ENCODE results near the gene SNX5. TPM values are rescaled to one million over a fixed set of nuclear protein-coding genes. Genes with fewer than 3 reads are reported as not detected.

Gene SNX5
- total RNA-seq, 2 experiments from 2014 or later: 58.3 to 60.3 TPM

GRCh38 chr20:17956099-17956685 is 12.4 kb downstream of the SNX5 start:
- DNase-seq (no peak), ATAC-seq (ENCODE audit: poor library complexity) (no peak)
- no peak for TF ChIP-seq CTCF (IDR thresholded peaks at IDR 0.05)
- CTCF ChIA-PET: interaction anchor here (0.7 to 2.6 kb wide), 4 partner anchors 12 to 424 kb away, joined by 3 to 13 read pairs (median 4); partner anchors contain the start of genes MGME1 and SNX5
- Mint-ChIP-seq H3K27me3 (no peaks in the 10 kb centered on the region), H3K9me3 (no peaks in the 10 kb centered on the region), H3K36me3 (ENCODE audit: low read depth) (peaks cover 72% of the 10 kb centered on the region), H3K4me3 (no peak overlapping the region), H3K27ac (peak overlapping the region; percentile 47), H3K4me1 (ENCODE audit: low read depth) (peaks cover 51% of the 10 kb centered on the region)
- no peak overlapping the region for H3K4me3 ChIP-seq (ENCODE audit: low read length)
- H3K4me1 ChIP-seq (ENCODE audit: insufficient read depth, low read length): peaks cover 40% of the 10 kb centered on the region
- peaks cover 55% of the 10 kb centered on the region for H3K36me3 ChIP-seq (ENCODE audit: insufficient read depth, low read length)
- no peaks in the 10 kb centered on the region for H3K27me3 ChIP-seq (ENCODE audit: control insufficient read depth in 1 of 2, insufficient read depth in 2 of 2, low read length in 2 of 2)
- no peaks in the 10 kb centered on the region for H3K9me3 ChIP-seq (ENCODE audit: control insufficient read depth in 1 of 2, insufficient read depth in 1 of 2, low read length in 2 of 2)
- no peak overlapping the region for H3K27ac ChIP-seq (ENCODE audit: low read depth in 1 of 2, low read length in 2 of 2)
- POLR2A ChIA-PET: interaction anchor here (1.0 to 1.4 kb wide), 2 partner anchors 7 to 9 kb away, joined by 4 read pairs; no protein-coding TSS in a partner anchor
- intact Hi-C loops (cut with DNase I, micrococcal nuclease): loop anchor here in 1 of 2 experiments (5.0 kb wide), 1 partner anchor 41 kb away; no protein-coding TSS in a partner anchor

- Mint-ChIP-seq H3K27ac (peak overlapping the region; percentile 47), H3K9me3 (no peaks in the 10 kb centered on the region), H3K4me3 (no peak overlapping the region), H3K36me3 (ENCODE audit: low read depth) (peaks cover 81% of the 10 kb centered on the region), H3K4me1 (ENCODE audit: low read depth) (peaks cover 46% of the 10 kb centered on the region), H3K27me3 (no peaks in the 10 kb centered on the region)
- CTCF ChIA-PET: interaction anchor here (1.2 to 2.6 kb wide), 3 partner anchors 12 to 418 kb away, joined by 3 to 13 read pairs (median 3); partner anchors contain the start of genes MGME1 and SNX5
- ATAC-seq (ENCODE audit: poor library complexity) (no peak), DNase-seq (no peak)
- POLR2A ChIA-PET: interaction anchor here (1.4 kb wide), 1 partner anchor 8 kb away, joined by 4 read pairs; no protein-coding TSS in a partner anchor
- no peak overlapping the region for H3K4me3 ChIP-seq (ENCODE audit: low read length)
- H3K9me3 ChIP-seq (ENCODE audit: control insufficient read depth in 1 of 2, insufficient read depth in 1 of 2, low read length in 2 of 2): no peaks in the 10 kb centered on the region
- peaks cover 31% of the 10 kb centered on the region for H3K4me1 ChIP-seq (ENCODE audit: insufficient read depth, low read length)
- intact Hi-C loops (cut with DNase I, micrococcal nuclease): loop anchor here in 1 of 2 experiments (5.0 kb wide), 1 partner anchor 42 kb away; no protein-coding TSS in a partner anchor
- H3K36me3 ChIP-seq (ENCODE audit: insufficient read depth, low read length): peaks cover 64% of the 10 kb centered on the region
- no peak overlapping the region for H3K27ac ChIP-seq (ENCODE audit: low read depth in 1 of 2, low read length in 2 of 2)
- no peak for TF ChIP-seq CTCF (IDR thresholded peaks at IDR 0.05)
- no peaks in the 10 kb centered on the region for H3K27me3 ChIP-seq (ENCODE audit: control insufficient read depth in 1 of 2, insufficient read depth in 2 of 2, low read length in 2 of 2)
Observed at GRCh38 chr20:17955302-17955701, 13.3 kb downstream of the SNX5 start.

GRCh38 chr20:17953935-17954334 is 14.7 kb downstream of the SNX5 start:
- Histone ChIP-seq H3K9me3 (ENCODE audit: control insufficient read depth in 1 of 2, insufficient read depth in 1 of 2, low read length in 2 of 2) (no peaks in the 10 kb centered on the region), H3K27ac (ENCODE audit: low read depth in 1 of 2, low read length in 2 of 2) (no peak overlapping the region), H3K4me1 (ENCODE audit: insufficient read depth, low read length) (peaks cover 17% of the 10 kb centered on the region), H3K36me3 (ENCODE audit: insufficient read depth, low read length) (peaks cover 77% of the 10 kb centered on the region), H3K27me3 (ENCODE audit: control insufficient read depth in 1 of 2, insufficient read depth in 2 of 2, low read length in 2 of 2) (no peaks in the 10 kb centered on the region), H3K4me3 (ENCODE audit: low read length) (no peak overlapping the region)
- TF ChIP-seq CTCF (IDR thresholded peaks at IDR 0.05): no peak
- POLR2A ChIA-PET: interaction anchor here (0.9 to 1.5 kb wide), 2 partner anchors 8 to 14 kb away, joined by 3 read pairs; no protein-coding TSS in a partner anchor
- Mint-ChIP-seq H3K4me3 (no peak overlapping the region), H3K27ac (no peak overlapping the region), H3K9me3 (no peaks in the 10 kb centered on the region), H3K27me3 (no peaks in the 10 kb centered on the region), H3K4me1 (ENCODE audit: low read depth) (peaks cover 34% of the 10 kb centered on the region), H3K36me3 (ENCODE audit: low read depth) (peaks cover 90% of the 10 kb centered on the region)
- ATAC-seq (ENCODE audit: poor library complexity) (no peak), DNase-seq (no peak)
- intact Hi-C loops (cut with DNase I, micrococcal nuclease): no loop called here
- CTCF ChIA-PET: no interaction called here
